Adrenal gland (tissue), 5 donors: ENCODE results near the gene AMMECR1.

Source experiments
- CTCF ChIP-seq, 6 experiments: fragments of 450-650 bp in 4 of 6; fragments of 200-600 bp in 2 of 6; sonication (generic) in 1 of 6; IDR thresholded peaks; 1 replicate in 5 of 6; 2 replicates in 1 of 6; pipeline versions ENCODE4 v1.5.1 to v1.8.0; 2016 to 2021; ENCODE audit warnings: antibody characterized with exemption in 6 of 6, mild to moderate bottlenecking in 2 of 6, moderate library complexity in 1 of 6
- POLR2A ChIP-seq, 2 donors: fragments of 450-650 bp; IDR thresholded peaks; one replicate each; pipeline ENCODE4 v1.6.1; 2017; ENCODE audit warnings: antibody characterized with exemption in 2 of 2, mild to moderate bottlenecking in 2 of 2, moderate library complexity in 1 of 2
- donor health status: DM: no; HTN: no; CAD: no.

GRCh38 chrX:110219920-110220319 lies 98.0 kb downstream of the AMMECR1 start:
- no peak for TF ChIP-seq CTCF (IDR thresholded peaks at IDR 0.05)
- no peak for TF ChIP-seq POLR2A (IDR thresholded peaks at IDR 0.05)
